SHP77 (cell line): ENCODE measurements around the gene PPARA.

Experiments used
- DNase-seq, 2 experiments: peaks; one replicate each; lab custom pipeline; 2025; lab: John Stamatoyannopoulos, UW

The PPARA gene

GRCh38 chr22:46143491-46144147 lies 6.7 kb upstream of the PPARA start:
- no peak for DNase-seq

- no peak for DNase-seq
Observed at GRCh38 chr22:46145361-46145851, 4.9 kb upstream of the PPARA start.

GRCh38 chr22:46145896-46146295 lies 4.4 kb upstream of the PPARA start:
- no peak for DNase-seq

GRCh38 chr22:46146329-46146728 lies 4.0 kb upstream of the PPARA start:
- DNase-seq = no peak

- no peak for DNase-seq
Observed at GRCh38 chr22:46147061-46147460, 3.3 kb upstream of the PPARA start.

GRCh38 chr22:46147471-46148267 lies 2.7 kb upstream of the PPARA start:
- peak in 1 of 2 experiments; percentile 25 for DNase-seq

- no peak for DNase-seq
Observed at GRCh38 chr22:46148336-46148735, 2.0 kb upstream of the PPARA start.

- no peak for DNase-seq
Observed at GRCh38 chr22:46148816-46149511, 1.4 kb upstream of the PPARA start.

- peak; percentile 60 to 61 for DNase-seq
Observed at GRCh38 chr22:46149512-46150033, 753 bp upstream of the PPARA start.

- DNase-seq = no peak
Observed at GRCh38 chr22:46150655-46151477, 540 bp downstream of the PPARA start.

- no peak for DNase-seq
Observed at GRCh38 chr22:46153930-46154329, 3.6 kb downstream of the PPARA start.

- no peak for DNase-seq
Observed at GRCh38 chr22:46156031-46156430, 5.7 kb downstream of the PPARA start.

- DNase-seq = no peak
Observed at GRCh38 chr22:46158283-46158682, 8.0 kb downstream of the PPARA start.

GRCh38 chr22:46159212-46159611 lies 8.9 kb downstream of the PPARA start:
- no peak for DNase-seq

- DNase-seq = no peak
Observed at GRCh38 chr22:46159777-46160176, 9.5 kb downstream of the PPARA start.

- peak in 1 of 2 experiments; percentile 69 for DNase-seq
Observed at GRCh38 chr22:46162285-46162684, 12.0 kb downstream of the PPARA start.

- DNase-seq = peak in 1 of 2 experiments; percentile 60
Observed at GRCh38 chr22:46162771-46163556, 12.6 kb downstream of the PPARA start.

- peak in 1 of 2 experiments; percentile 33 for DNase-seq
Observed at GRCh38 chr22:46163557-46163888, 13.2 kb downstream of the PPARA start.

- no peak for DNase-seq
Observed at GRCh38 chr22:46165977-46166376, 15.7 kb downstream of the PPARA start.

GRCh38 chr22:46169628-46170027 lies 19.3 kb downstream of the PPARA start:
- DNase-seq = no peak

GRCh38 chr22:46171940-46172339 lies 21.6 kb downstream of the PPARA start:
- no peak for DNase-seq
